IMR-90 (cell line): Measurements from ENCODE around the gene GTSE1.

Source experiments
- CTCF ChIP-seq: conservative IDR thresholded peaks from 2 replicates; pipeline ENCODE4 v1.5.1; 2012; ENCODE audit warnings: mild to moderate bottlenecking, low read depth, low read length, improper control_type of control experiment
- POLR2A ChIP-seq: IDR thresholded peaks from 2 replicates; pipeline ENCODE4 v1.6.1; 2012; ENCODE audit warnings: mild to moderate bottlenecking, low read depth, low read length

GRCh38 chr22:46348099-46348695, 51.5 kb downstream of the GTSE1 start:
- TF ChIP-seq CTCF, result no peak
- no peak for TF ChIP-seq POLR2A
